K562 (cell line): Measurements from ENCODE around the gene ENO2. TPM values are rescaled to one million over a fixed set of nuclear protein-coding genes. Genes with fewer than 3 reads are reported as not detected.

ENCODE experiments used
- CBFA2T3 ChIP-seq: fragments of 450-650 bp; IDR thresholded peaks from 2 replicates; pipeline ENCODE4 v1.6.1; 2017
- CTBP1 ChIP-seq: fragments of 450-650 bp; IDR thresholded peaks from 2 replicates; pipeline ENCODE4 v1.6.1; 2016; ENCODE audit warnings: borderline replicate concordance
- FOSL1 ChIP-seq: fragments of 200-800 bp; sonication (Bioruptor generic); conservative IDR thresholded peaks from 2 replicates; pipeline ENCODE4 v1.6.1; 2016; ENCODE audit warnings: missing genetic modification characterization, missing compliant biosample characterization
- HMGN3 ChIP-seq: IDR thresholded peaks from 2 replicates; pipeline ENCODE4 v1.6.1; 2011; ENCODE audit warnings: borderline replicate concordance, low read depth, mild to moderate bottlenecking, mixed read lengths, low read length; ENCODE audit not compliant: insufficient read length; ENCODE audit errors: extremely low read depth
- HNRNPUL1 ChIP-seq: fragments of 200-400 bp; formaldehyde crosslinking; IDR thresholded peaks from 2 replicates; pipeline ENCODE4 v1.6.1; 2017; ENCODE audit warnings: low read length
- PHF8 ChIP-seq: fragments of 200-600 bp; sonication (generic); IDR thresholded peaks from 2 replicates; pipeline ENCODE4 v1.6.1; 2012; ENCODE audit warnings: mixed run types, mild to moderate bottlenecking, inconsistent platforms, low read length, moderate library complexity, borderline replicate concordance
- POLR2G ChIP-seq: fragments of 200-400 bp; formaldehyde crosslinking; IDR thresholded peaks from 2 replicates; pipeline ENCODE4 v1.6.1; 2017; ENCODE audit warnings: low read depth, mild to moderate bottlenecking, antibody characterized with exemption, low read length, moderate library complexity
- TGIF2 ChIP-seq: sonication (generic); formaldehyde crosslinking; IDR thresholded peaks from 2 replicates; pipeline ENCODE4 v1.8.1; 2022; ENCODE audit warnings: mild to moderate bottlenecking, missing genetic modification reagents, moderate library complexity
- ZNF134 ChIP-seq: fragments of 250-450 bp; sonication (Bioruptor Pico); conservative IDR thresholded peaks from 2 replicates; pipeline ENCODE4 v1.4.0; 2020
- ZNF354B ChIP-seq: fragments of 250-450 bp; sonication (Bioruptor Pico); IDR thresholded peaks from 2 replicates; pipeline ENCODE4 v1.4.0; 2020
- ZNF75A ChIP-seq: fragments of 450-650 bp; formaldehyde crosslinking; IDR thresholded peaks from 2 replicates; pipeline ENCODE4 v1.4.0; 2020; ENCODE audit warnings: mild to moderate bottlenecking
- polyA plus RNA-seq, 8 experiments: library from polyadenylated mRNA; depleted of rRNA in 4 of 8; stranded (reverse) in 5 of 8; unstranded in 3 of 8; fragments of >200 nt; fragmentation: Nextera tagmentation in 2 of 8; fragmentation: Illumina TruSeq in 1 of 8; extraction: Ambion mirVana in 2 of 8; extraction: Trizol in 1 of 8; gene quantifications; 2 replicates each; pipeline versions ENCODE4 v1.2.1 to v1.2.3, GENCODE V29; 2011 to 2014; ENCODE audit warnings: inconsistent platforms in 1 of 8, missing spikeins in 1 of 8
- total RNA-seq, 7 experiments: library from RNA; depleted of rRNA in 6 of 7; stranded (reverse); fragments of >200 nt in 6 of 7; fragmentation: Illumina TruSeq in 2 of 7; extraction: Trizol in 2 of 7; gene quantifications; 2 replicates each; pipeline versions ENCODE4 v1.2.1 to v1.2.3, GENCODE V29; 2011 to 2021; ENCODE audit warnings: low replicate concordance in 1 of 7
- TF ChIP-seq, protein P1 (sequence below): sonication (generic); formaldehyde crosslinking; IDR thresholded peaks from 2 replicates; pipeline ENCODE4 v1.8.0; 2023; ENCODE audit warnings: mild to moderate bottlenecking, missing genetic modification reagents
- TF ChIP-seq, protein P2 (sequence below): sonication (generic); IDR thresholded peaks from 2 replicates; pipeline ENCODE4 v1.6.1; 2016
- TF ChIP-seq, protein P3 (sequence below): fragments of 150-350 bp; IDR thresholded peaks from 2 replicates; pipeline ENCODE4 v1.6.1; 2014; ENCODE audit warnings: low read depth, mild to moderate bottlenecking, low read length, borderline replicate concordance
- TF ChIP-seq, protein P4 (sequence below): fragments of 450-650 bp; IDR thresholded peaks from one replicate; pipeline ENCODE4 v1.6.1; 2018; ENCODE audit warnings: mild to moderate bottlenecking, moderate library complexity; ENCODE audit not compliant: partially characterized antibody
- TF ChIP-seq, protein P5 (sequence below): fragments of 250-450 bp; sonication (Bioruptor Pico); IDR thresholded peaks from 2 replicates; pipeline ENCODE4 v1.4.0; 2020

Gene ENO2
- total and polyA plus RNA-seq, 9 of the 15 experiments (the other 6 are each of a cell fraction or from before 2014, with no cell fraction given), result 10.9 to 43.3 (median 21.0) TPM

DNA sequence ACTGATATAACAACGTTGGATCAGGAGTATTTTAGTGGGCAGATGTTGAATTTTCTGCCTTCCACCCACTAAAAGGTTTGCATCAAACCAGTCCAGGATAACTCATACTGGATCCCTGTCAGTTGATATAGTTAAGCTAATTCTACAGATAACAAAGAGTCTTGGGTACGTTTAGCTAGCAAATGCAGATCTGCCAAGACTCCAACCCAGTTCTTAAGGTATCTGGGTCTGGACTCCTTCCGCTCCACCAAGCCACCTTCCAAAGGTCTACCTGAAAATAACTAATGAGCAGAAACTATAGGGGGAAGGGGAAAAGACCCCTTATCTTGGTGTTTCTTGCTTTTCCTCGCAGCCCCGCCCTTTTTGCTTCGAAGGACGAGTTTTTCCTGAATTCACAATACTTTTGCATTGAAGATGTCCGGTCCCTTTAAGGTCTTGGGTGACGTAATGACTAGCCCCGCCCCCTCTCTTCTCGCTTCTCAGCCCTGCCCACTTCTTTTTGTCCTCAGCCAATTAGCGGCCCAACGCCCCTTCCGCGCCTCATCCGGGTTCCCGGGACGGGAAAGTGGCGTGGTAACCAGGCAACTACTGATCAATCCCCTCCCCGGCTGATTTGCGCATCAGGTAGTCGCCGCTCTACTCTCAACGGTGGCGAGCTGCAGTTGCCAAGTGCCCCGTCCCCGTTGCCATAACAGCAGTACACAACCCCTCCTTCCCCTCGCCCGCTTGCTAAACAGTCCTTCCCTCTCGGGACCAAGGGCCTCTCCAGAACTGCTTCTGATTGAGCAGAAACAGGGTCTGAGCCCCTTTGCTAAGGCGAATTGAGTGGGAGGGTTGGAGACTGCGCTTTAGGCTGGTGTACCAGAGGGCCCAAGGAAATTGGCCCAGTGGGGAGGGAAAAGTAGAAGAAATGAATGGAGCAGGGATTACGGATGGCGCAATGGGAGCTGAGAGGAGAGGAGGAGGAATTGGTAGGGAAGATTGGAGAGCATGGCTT lies 9.8 kb upstream of the ENO2 start, which contains the start of gene LRRC23 (continued):
- TF ChIP-seq, protein P1, sequence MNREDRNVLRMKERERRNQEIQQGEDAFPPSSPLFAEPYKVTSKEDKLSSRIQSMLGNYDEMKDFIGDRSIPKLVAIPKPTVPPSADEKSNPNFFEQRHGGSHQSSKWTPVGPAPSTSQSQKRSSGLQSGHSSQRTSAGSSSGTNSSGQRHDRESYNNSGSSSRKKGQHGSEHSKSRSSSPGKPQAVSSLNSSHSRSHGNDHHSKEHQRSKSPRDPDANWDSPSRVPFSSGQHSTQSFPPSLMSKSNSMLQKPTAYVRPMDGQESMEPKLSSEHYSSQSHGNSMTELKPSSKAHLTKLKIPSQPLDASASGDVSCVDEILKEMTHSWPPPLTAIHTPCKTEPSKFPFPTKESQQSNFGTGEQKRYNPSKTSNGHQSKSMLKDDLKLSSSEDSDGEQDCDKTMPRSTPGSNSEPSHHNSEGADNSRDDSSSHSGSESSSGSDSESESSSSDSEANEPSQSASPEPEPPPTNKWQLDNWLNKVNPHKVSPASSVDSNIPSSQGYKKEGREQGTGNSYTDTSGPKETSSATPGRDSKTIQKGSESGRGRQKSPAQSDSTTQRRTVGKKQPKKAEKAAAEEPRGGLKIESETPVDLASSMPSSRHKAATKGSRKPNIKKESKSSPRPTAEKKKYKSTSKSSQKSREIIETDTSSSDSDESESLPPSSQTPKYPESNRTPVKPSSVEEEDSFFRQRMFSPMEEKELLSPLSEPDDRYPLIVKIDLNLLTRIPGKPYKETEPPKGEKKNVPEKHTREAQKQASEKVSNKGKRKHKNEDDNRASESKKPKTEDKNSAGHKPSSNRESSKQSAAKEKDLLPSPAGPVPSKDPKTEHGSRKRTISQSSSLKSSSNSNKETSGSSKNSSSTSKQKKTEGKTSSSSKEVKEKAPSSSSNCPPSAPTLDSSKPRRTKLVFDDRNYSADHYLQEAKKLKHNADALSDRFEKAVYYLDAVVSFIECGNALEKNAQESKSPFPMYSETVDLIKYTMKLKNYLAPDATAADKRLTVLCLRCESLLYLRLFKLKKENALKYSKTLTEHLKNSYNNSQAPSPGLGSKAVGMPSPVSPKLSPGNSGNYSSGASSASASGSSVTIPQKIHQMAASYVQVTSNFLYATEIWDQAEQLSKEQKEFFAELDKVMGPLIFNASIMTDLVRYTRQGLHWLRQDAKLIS (CRISPR knock-in tag), result no peak
- TF ChIP-seq, protein P2, sequence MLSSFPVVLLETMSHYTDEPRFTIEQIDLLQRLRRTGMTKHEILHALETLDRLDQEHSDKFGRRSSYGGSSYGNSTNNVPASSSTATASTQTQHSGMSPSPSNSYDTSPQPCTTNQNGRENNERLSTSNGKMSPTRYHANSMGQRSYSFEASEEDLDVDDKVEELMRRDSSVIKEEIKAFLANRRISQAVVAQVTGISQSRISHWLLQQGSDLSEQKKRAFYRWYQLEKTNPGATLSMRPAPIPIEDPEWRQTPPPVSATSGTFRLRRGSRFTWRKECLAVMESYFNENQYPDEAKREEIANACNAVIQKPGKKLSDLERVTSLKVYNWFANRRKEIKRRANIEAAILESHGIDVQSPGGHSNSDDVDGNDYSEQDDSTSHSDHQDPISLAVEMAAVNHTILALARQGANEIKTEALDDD, result no peak
- peak; percentile 66; the same call in 1 of the 2 replicates for TF ChIP-seq PHF8
- TF ChIP-seq TGIF2 (CRISPR knock-in tag), result no peak
- TF ChIP-seq, protein P3, sequence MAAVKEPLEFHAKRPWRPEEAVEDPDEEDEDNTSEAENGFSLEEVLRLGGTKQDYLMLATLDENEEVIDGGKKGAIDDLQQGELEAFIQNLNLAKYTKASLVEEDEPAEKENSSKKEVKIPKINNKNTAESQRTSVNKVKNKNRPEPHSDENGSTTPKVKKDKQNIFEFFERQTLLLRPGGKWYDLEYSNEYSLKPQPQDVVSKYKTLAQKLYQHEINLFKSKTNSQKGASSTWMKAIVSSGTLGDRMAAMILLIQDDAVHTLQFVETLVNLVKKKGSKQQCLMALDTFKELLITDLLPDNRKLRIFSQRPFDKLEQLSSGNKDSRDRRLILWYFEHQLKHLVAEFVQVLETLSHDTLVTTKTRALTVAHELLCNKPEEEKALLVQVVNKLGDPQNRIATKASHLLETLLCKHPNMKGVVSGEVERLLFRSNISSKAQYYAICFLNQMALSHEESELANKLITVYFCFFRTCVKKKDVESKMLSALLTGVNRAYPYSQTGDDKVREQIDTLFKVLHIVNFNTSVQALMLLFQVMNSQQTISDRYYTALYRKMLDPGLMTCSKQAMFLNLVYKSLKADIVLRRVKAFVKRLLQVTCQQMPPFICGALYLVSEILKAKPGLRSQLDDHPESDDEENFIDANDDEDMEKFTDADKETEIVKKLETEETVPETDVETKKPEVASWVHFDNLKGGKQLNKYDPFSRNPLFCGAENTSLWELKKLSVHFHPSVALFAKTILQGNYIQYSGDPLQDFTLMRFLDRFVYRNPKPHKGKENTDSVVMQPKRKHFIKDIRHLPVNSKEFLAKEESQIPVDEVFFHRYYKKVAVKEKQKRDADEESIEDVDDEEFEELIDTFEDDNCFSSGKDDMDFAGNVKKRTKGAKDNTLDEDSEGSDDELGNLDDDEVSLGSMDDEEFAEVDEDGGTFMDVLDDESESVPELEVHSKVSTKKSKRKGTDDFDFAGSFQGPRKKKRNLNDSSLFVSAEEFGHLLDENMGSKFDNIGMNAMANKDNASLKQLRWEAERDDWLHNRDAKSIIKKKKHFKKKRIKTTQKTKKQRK, result no peak
- TF ChIP-seq CBFA2T3, result no peak
- TF ChIP-seq, protein P4, sequence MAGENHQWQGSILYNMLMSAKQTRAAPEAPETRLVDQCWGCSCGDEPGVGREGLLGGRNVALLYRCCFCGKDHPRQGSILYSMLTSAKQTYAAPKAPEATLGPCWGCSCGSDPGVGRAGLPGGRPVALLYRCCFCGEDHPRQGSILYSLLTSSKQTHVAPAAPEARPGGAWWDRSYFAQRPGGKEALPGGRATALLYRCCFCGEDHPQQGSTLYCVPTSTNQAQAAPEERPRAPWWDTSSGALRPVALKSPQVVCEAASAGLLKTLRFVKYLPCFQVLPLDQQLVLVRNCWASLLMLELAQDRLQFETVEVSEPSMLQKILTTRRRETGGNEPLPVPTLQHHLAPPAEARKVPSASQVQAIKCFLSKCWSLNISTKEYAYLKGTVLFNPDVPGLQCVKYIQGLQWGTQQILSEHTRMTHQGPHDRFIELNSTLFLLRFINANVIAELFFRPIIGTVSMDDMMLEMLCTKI, result no peak
- no peak for TF ChIP-seq HNRNPUL1
- TF ChIP-seq ZNF134 (CRISPR knock-in tag), result no peak
- TF ChIP-seq HMGN3, result no peak
- TF ChIP-seq, protein P5, sequence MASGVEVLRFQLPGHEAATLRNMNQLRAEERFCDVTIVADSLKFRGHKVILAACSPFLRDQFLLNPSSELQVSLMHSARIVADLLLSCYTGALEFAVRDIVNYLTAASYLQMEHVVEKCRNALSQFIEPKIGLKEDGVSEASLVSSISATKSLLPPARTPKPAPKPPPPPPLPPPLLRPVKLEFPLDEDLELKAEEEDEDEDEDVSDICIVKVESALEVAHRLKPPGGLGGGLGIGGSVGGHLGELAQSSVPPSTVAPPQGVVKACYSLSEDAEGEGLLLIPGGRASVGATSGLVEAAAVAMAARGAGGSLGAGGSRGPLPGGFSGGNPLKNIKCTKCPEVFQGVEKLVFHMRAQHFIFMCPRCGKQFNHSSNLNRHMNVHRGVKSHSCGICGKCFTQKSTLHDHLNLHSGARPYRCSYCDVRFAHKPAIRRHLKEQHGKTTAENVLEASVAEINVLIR (CRISPR knock-in tag), result peak; percentile 15; the same call in 1 of the 2 replicates
- no peak for TF ChIP-seq ZNF75A (CRISPR knock-in tag)
- no peak for TF ChIP-seq POLR2G
- no peak for TF ChIP-seq ZNF354B (CRISPR knock-in tag)
- no peak for TF ChIP-seq CTBP1
- TF ChIP-seq FOSL1 (tag), result no peak
